GM18907 (cell line): ENCODE measurements around the gene TMEM212.
"Not testable (repeated sequence)": the region's sequence is repeated elsewhere in the genome, so short reads cannot be mapped to it uniquely, and the experiment has no call there.

Experiments used
- ATAC-seq: cut with Tn5 transposase; IDR thresholded peaks from one replicate; pipeline ENCODE4 v1.9.1; 2021; ENCODE audit warnings: mild to moderate bottlenecking, moderate library complexity; ENCODE audit not compliant: unreplicated experiment

Gene TMEM212

DNA sequence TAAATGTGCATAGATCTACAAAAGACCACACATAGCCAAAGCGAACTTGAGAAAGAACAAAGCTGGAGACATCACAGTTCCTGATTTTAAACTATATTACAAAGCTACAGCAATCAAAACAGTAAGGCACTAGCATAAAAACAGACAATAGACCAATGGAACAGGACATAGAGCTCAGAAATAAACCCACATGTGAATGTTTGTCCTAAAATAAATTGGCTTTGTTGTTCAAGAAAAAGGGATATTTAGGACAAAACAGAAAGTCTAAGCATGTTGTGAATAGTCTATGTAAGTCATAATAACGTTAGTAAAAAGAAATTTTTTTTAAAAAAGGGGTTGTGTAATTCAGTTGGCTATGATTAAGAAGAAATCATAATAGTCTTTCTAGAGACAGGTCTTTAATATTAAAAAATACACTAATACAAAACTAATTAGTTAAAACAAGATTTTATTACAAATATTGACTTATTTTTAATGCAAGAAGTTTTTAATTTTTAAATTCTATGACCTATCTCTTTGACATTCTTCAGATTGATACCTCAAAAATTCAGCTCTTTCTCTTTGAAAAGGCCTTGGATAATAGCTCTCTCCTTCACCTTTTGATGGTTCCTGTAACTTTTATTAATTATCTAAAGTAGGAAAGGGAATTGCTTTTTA, 11.6 kb downstream of the TMEM212 start:
- no peak for ATAC-seq

DNA sequence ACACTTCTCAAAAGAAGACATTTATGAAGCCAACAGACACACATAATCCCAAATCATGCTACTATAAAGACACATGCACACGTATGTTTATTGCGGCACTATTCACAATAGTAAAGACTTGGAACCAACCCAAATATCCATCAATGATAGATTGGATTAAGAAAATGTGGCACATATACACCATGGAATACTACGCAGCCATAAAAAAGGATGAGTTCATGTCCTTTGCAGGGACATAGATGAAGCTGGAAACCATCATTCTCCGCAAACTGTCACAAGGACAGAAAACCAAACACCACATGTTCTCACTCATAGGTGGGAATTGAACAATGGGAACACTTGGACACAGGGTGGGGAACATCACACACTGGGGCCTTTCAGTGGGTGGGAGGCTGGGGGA, 15.6 kb downstream of the TMEM212 start:
- not testable (repeated sequence) for ATAC-seq

DNA sequence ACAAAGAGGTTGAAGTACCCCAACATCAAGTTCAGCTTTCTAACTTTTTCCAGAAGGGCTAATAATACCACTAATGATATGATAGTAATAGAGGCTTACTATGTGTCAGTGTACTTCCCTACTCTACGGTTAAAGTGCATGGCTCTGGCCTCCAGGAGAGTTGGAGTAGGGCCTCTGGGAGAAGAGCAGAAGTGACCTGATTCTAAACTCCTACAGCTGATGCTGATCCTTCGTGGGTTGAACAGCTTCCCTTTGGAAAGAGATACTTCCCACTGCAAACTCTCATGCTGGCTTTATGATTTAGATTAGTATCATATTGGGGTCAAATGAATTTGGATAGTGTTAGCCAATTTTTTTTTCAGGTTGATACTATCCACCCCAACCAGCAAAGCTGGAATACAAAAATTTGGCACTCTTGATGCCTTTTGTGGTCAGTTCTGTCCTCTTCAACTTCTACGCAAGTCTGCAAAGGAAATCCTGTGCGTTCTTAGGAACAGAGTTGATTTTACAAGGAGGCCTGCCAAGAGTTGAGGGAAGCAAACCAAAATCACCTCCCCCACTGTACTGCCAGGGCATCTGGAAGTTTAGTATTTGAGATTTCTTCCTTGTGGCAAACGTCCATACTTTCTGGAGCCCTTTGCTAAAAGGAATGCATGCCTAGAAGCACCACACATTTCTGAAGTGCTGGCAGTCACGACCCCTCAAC, 17.8 kb downstream of the TMEM212 start:
- no peak for ATAC-seq

DNA sequence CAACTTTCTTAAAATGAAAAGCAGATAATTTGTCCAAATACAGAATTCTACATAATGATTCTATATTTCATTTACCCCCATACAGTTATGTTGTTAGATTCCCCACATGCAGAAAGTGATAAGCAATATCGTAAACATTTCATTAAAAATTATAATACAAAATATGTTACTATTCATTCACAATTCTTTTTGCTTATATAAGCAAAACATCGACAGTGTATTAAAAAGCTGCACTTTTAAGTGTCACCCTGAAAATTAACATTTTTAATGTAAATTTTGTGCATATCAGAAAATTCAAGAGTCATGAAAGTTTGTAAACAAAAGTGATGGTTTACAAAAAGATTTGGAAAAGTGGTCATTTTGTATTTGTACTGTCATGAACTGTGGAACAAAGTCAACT, 19.2 kb downstream of the TMEM212 start:
- ATAC-seq = no peak

DNA sequence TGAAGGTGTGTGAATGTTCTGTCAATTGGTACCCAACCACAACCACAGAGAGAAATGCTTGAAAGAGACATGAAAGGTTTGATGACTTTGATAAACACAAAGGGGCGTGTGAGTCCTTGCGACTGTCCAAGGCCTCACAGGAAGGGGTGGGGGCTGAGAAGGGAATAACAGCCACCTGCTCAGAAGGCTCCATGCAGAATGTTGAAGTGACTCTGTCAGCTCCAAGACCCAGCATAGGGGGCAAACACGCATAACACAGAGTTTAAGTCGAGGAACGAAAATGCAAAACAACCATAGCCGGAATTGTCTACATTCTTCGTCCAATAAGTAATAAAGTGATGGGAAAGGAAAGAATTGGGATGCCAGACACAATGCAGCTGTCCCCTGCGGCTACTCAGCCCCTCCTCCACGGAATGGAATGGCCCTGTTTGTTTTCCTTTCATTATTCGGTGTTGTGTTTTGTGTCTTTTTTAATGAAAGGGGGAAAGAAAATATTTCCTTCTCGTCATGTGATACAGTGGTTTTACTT, 19.9 kb downstream of the TMEM212 start:
- ATAC-seq = no peak

DNA sequence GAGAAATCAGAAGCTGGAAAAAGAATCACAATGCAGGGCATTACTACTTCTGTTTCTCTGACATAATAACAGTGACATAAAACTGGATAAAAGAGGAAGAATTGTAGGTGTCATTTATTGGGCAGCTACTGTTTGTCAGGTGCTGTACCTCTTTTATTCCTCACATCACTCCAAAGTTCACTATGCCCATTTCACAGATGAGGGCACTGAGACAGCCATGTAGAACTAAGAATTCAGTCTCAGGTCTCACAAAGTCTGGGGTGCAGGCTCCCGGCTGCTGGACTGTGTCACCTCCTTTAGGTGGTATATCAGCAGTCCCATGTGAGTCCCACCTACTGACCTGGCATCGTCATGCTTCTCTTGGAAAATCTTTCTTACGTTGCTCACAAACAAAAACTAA, 20.8 kb downstream of the TMEM212 start:
- no peak for ATAC-seq

DNA sequence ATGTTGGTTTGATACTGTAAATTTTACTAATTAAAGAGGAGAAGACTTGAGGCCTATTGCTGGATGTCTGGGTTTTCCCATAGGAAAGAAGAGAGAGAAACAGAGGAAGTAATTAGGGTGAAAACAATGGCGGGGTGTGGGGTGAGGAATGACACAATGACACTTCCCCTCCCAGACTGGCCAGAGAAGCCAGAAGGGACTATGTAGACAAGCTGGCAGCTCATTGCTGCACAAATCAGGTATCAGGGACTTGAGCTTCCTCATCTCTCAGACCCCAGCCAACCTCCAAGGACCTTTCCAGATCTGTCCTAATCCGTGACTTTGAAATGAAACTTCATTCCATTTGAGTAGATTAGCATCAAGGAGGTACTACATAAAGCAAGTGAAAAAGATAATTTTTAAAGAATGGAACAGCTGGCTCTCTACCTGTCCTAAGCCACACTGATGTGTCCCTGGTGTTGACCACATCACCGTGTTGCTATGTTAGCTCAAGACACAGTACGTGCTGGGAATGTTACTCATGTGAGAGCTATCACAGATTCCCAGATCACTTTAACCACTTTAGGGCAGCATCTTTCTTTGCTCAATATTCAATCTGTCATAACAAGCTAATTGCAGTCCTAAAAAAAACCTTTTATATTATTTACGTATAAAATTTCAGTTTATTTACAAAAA, 22.2 kb downstream of the TMEM212 start:
- ATAC-seq = no peak

DNA sequence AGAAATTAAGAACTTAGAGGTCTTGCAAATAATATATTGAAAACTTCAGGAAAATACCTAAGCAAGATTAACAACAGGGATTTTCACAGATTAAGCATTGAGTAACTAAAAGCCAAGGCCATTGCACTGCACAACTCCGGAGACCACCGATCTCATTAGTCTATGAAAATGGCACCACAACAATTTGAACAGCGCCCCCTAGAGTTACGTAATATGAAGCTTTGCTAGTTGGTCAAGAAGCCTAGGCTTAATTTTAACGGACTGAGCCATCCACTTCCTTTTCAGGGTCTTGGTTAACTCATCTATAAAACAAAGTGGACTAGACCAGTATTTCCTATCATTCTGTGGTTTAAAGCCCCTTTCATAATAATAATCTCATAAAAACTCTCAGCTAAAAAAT, 24.8 kb downstream of the TMEM212 start:
- ATAC-seq = no peak

DNA sequence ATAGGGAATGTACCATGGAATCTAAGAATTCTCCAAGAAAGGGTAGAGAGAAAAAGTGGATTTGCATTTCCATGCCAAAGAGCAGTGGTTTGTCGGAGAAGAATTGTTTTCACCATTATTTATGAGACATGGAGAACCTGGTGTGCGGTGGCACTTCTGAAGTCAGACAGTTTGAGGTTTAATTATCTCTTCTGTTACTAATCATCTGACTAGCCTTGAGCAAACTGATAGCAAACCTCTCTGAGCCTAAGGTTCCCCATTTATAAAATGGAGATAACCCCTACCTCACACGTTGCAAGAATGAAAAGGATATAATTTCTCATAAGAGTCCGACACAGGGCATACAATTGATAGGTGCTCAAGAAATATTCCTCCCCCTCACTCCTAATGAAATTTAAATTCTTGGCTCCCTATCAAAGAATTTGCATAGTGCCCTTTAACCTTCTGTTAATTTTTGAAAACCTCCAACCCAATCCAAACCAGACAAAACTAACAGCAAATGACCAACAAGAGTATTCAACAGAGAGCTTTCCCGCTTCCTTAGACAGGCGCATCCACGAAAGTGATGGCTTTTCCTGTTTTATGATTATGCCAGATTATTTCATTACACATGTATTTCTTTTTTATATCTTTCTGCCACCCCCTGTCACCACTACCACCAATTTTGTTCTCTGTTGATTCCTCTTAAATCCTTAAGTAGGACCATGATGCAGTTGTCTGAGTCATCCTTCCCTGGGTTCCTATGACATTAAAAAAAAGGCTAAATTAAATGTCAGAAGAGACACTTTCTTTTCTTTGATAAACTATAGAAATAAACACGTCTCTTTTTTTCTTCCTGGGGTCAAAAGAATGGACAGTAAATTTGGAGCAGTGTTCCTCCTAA, 28.5 kb downstream of the TMEM212 start:
- ATAC-seq = no peak

DNA sequence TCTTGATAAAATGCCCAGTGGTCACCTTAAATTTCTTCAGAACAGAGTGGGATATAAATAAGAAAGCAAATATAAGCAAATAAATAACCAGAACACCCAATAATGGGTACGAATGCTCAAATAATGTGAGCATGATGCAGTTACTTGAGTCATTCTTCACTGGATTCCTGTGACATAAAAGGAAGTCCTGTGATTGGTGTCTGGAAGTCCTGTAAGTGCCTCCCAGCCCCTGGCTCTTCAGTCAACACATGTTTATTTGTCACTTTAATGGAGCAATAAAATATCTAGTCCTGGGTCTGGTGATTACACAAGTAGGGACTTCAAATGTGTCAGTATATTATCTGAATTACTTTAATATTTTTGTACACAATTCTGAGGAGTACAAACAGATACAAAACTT, 30.4 kb downstream of the TMEM212 start:
- no peak for ATAC-seq

DNA sequence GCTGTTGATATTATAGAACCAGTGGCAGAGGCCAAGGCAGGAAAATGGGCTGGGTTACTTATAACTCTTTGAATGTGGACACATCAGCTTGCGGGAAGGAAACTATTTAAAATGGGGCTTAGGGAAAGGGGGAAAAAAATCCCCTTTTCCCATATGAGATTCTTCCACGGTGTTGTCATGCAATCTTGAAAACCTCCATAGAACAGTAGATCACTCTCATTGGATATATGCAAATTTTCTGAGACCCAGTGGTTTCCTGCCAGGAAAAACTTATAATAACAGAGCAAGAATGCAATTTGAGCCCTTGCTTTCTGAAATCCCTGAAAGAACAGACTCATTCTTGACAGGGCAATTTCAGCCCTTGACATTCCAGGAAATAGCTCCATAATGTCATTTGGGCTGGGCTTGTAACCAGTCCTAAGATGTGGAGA, 31.1 kb downstream of the TMEM212 start:
- no peak for ATAC-seq

DNA sequence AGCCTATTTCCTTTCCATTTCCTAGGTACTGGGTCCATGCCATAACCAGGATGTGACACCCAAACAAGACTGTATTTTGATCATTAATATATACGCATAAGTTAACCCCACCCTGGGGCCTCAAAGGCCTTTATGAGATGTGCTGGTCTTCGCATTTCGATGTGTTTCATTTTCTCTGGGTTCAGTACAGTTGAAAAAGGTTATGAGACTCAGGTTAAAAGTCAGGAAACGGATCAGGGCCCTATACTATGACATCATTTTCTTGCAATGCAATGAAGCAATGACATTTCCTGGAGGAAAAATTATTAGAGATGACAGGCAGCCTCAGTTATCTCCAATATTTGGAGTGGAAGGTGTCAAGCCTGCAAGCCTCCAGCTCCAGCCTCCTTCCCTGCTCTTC, 31.7 kb downstream of the TMEM212 start:
- no peak for ATAC-seq

DNA sequence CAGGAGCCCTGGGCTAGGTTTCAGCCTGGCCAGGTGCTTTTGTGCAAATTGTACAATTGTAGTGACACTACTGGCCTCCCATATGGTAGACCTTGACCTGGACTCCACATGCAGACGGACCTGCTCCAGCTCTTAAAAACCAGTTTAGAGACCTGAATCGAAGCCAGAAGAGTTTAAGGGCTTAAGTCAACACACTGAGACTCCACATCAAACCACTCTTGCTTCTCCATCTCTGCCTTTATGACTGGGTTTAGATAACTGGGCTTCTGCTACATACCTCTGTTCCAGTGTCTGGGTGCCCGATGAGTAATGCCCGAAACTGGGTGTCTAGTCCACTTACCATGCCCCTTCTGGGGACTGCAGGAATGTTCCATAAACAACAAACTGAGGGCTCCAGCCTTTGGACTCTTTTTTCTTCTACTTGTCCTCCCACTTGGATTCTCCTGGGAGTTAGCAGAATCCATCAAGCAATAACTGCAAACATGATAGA, 32.8 kb downstream of the TMEM212 start:
- no peak for ATAC-seq

DNA sequence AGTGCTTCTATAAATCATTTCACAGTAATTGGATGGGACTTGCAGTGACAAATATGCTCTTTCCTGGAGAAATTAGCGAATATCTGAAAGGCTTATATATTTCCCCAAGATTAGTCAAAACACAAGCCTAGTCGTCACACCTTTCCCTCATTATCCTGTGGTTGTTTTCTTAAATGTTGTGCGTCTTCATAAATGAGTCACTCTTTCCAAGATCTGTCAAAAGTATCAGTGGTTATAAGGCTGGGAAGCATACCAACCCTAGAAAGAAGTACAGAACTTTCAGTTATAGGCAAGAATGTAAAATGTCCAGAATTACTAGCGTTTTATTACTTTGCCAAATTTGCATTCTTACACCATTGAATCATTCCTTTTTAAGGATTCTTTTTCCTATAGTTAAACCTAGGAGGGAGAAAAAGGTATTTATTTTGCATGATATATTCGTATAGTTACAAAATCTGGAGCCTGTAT, 33.6 kb downstream of the TMEM212 start:
- ATAC-seq = no peak

DNA sequence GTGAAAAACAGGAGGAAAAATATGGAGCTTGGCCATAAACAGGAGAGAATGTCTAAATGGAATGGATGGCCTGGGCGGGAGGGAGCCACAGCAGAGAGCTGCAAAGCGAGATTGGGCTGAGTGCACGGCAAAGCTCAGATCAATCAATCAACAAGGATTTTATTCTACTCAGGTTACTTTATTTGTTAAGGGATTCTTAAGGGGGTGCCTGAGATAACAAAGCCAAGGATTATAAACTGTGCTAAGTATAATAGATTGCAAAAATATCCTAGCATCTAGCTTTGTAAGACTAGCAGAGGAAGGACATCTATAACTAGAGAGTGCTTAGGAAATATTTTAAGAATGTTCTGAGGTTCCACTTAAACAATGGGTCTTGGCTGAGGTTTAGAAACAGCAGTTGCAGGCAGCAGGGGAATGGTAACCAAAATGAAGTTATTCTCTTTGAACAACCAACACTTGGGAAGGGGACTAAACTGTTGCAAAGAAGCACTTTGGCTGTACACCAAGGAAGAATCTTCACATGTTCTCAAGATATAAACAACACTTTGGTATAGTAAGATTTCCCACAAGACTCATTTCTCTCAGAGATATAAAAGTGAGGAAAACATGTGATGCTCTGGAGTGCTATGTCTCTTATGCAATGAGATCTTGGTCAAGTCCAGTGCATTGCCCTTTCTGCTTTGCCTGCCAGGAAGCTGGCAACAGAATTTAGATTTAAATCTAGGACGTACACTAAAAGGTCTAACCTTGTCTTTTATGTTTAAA, 35.5 kb downstream of the TMEM212 start:
- ATAC-seq = no peak

DNA sequence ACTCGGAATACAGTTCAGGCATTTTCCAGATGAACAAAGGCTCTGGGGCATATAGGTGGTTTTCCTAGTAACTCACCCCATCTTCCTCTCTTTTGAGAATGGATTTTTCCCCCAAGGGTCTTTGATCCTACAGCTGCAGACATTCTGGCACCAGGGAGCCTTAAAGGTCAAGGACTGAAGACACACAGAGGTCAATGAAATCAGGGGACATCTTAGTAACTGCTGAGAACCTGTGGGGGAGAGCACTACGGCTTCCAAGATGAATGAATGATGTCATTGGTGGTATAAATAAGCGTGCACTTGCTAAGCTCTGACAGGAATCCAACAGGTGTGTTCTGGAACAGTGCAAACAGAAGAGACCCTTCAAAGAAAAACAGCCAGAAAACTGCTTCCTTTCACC, 36.3 kb downstream of the TMEM212 start:
- no peak for ATAC-seq

DNA sequence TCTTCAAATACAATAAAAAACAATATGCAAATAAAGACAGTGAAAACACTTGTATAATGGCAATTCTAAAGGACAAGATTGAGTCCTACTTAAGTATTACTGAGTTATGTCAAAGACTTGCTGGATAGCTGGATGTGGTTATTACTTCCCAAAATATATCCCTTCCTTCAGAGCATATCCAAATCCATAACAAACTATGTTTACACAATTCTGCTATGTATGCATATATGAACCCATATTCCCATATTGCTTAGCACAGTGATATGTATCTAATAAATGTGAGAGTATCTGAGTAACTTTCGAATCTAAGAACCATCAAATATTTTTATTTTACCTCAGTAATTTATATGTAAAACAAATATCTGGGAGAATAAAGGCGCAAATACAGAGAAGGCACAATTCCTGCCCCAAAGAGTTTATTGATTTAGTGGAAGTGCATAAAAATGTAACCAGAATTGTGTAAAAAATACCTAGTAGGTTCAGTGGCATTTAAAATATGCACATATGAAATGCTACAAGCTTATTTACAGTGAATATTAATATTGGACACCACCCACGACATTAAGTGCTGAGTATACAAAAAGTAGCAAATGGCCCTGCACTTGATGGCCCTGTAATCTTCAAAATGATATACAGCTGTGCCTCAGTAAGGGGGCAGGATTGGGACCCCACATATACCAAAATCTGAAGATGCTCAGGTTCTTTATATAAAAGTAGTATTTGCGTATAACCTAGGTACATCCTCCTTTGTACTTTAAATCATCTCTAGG, 37.1 kb downstream of the TMEM212 start:
- no peak for ATAC-seq

DNA sequence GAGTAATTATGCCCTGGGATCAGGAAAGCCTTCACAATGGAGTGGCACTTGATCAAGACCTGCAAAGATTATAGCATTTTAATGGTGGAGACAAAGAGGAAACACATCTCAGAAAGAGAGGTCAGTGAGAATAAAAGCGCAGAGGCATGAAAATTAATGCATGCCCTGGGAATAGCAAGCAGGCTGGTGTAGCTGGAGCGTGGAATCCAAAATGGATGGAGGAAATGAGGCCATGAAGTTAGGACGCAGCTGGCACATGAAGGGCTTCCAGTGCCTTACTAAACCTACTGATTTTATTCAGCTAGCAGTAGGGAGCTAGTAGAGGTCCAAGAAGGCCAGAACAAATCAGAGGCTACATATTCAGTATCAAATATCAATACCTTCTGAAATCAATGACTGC, 38.1 kb downstream of the TMEM212 start:
- no peak for ATAC-seq

DNA sequence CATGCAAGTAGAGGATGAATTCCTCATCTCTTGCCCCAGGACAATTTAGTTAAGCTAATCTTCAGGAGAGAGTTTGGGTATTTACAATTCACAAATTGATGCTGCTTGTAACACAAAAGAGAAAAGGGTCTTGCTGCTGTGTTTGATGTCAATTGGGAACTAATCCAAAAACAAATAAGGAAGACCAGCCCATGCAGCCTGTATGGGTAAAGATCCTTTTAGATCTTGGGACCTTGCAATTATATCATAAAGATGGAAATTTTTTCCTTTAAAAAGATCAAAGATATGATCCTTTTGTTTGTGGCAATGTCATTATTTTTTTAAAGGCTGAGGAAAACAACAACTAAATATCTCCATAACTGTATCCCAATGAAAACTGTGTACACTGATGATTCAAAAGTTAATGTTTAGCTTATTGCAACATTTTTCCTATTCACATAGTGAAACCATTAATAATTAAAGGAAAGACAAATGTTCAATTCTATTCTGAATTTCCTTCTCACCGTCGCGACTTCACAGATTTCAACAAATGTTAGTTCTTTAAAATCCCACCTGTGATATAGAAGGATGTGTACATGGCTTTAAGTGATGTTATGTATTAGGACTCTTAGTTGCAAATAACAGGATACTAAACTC, 40.2 kb downstream of the TMEM212 start:
- no peak for ATAC-seq
